K562 (cell line): ENCODE results near the gene CHST1. TPM values are rescaled to one million over a fixed set of nuclear protein-coding genes. Genes with fewer than 3 reads are reported as not detected.

Source experiments
- ASH1L ChIP-seq: fragments of 450-650 bp; IDR thresholded peaks from 2 replicates; pipeline ENCODE4 v1.6.1; 2018; ENCODE audit warnings: borderline replicate concordance, mild to moderate bottlenecking, low read depth; ENCODE audit not compliant: partially characterized antibody
- BRCA1 ChIP-seq, 2 experiments: fragments of 450-650 bp in 1 of 2; sonication (generic) in 1 of 2; formaldehyde crosslinking in 1 of 2; IDR thresholded peaks; 2 replicates each; pipeline versions ENCODE4 v1.5.0 to v1.6.1; 2017 to 2020; ENCODE audit warnings: mild to moderate bottlenecking in 1 of 2, missing genetic modification reagents in 1 of 2
- HCFC1 ChIP-seq: IDR thresholded peaks from 2 replicates; pipeline ENCODE4 v1.6.1; 2012; ENCODE audit warnings: low read depth, low read length, improper control_type of control experiment
- NELFE ChIP-seq: IDR thresholded peaks from 2 replicates; pipeline ENCODE4 v1.6.1; 2011; ENCODE audit warnings: mild to moderate bottlenecking; ENCODE audit not compliant: insufficient read depth, insufficient read length
- PHF8 ChIP-seq: fragments of 200-600 bp; sonication (generic); IDR thresholded peaks from 2 replicates; pipeline ENCODE4 v1.6.1; 2012; ENCODE audit warnings: mixed run types, mild to moderate bottlenecking, inconsistent platforms, low read length, moderate library complexity, borderline replicate concordance
- POLR2B ChIP-seq: fragments of 450-650 bp; IDR thresholded peaks from 2 replicates; pipeline ENCODE4 v1.6.1; 2018; ENCODE audit warnings: low read depth; ENCODE audit not compliant: partially characterized antibody
- RNF2 ChIP-seq: sonication (generic); IDR thresholded peaks from 2 replicates; pipeline ENCODE4 v1.6.1; 2016
- SMAD1 ChIP-seq: fragments of 150-350 bp; IDR thresholded peaks from 2 replicates; pipeline ENCODE4 v1.6.1; 2014; ENCODE audit warnings: low read length, low read depth; ENCODE audit not compliant: partially characterized antibody
- YY1 ChIP-seq, 3 experiments: IDR thresholded peaks; 2 replicates each; pipeline ENCODE4 v1.6.1; 2011; ENCODE audit warnings: low read length in 2 of 3, mild to moderate bottlenecking in 2 of 3, moderate library complexity in 2 of 3, borderline replicate concordance in 1 of 3, control low read depth in 1 of 3, low read depth in 1 of 3; ENCODE audit not compliant: insufficient read depth in 3 of 3, insufficient replicate concordance in 2 of 3, control insufficient read depth in 1 of 3, insufficient read length in 1 of 3; ENCODE audit errors: extremely low read depth in 1 of 3
- ZNF311 ChIP-seq: fragments of 250-450 bp; sonication (Bioruptor Pico); IDR thresholded peaks from 2 replicates; pipeline ENCODE4 v1.4.0; 2020; ENCODE audit warnings: mild to moderate bottlenecking, moderate library complexity
- polyA plus RNA-seq, 8 experiments: library from polyadenylated mRNA; depleted of rRNA in 4 of 8; stranded (reverse) in 5 of 8; unstranded in 3 of 8; fragments of >200 nt; fragmentation: Nextera tagmentation in 2 of 8; fragmentation: Illumina TruSeq in 1 of 8; extraction: Ambion mirVana in 2 of 8; extraction: Trizol in 1 of 8; gene quantifications; 2 replicates each; pipeline versions ENCODE4 v1.2.1 to v1.2.3, GENCODE V29; 2011 to 2014; ENCODE audit warnings: inconsistent platforms in 1 of 8, missing spikeins in 1 of 8
- total RNA-seq, 7 experiments: library from RNA; depleted of rRNA in 6 of 7; stranded (reverse); fragments of >200 nt in 6 of 7; fragmentation: Illumina TruSeq in 2 of 7; extraction: Trizol in 2 of 7; gene quantifications; 2 replicates each; pipeline versions ENCODE4 v1.2.1 to v1.2.3, GENCODE V29; 2011 to 2021; ENCODE audit warnings: low replicate concordance in 1 of 7
- TF ChIP-seq, protein P1 (sequence below): IDR thresholded peaks from 2 replicates; pipeline ENCODE4 v1.6.1; 2011; ENCODE audit warnings: borderline replicate concordance, low read depth, mild to moderate bottlenecking, moderate library complexity, low read length; ENCODE audit not compliant: insufficient read depth, poor library complexity, severe bottlenecking
- TF ChIP-seq, protein P2 (sequence below): fragments of 250-450 bp; sonication (Bioruptor Pico); IDR thresholded peaks from 2 replicates; pipeline ENCODE4 v1.8.0; 2022; ENCODE audit warnings: inconsistent platforms

The CHST1 gene
- total and polyA plus RNA-seq, 9 of the 15 experiments (the other 6 are each of a cell fraction or from before 2014, with no cell fraction given), result 0.04 to 0.32 (median 0.18) TPM; not detected in 4

DNA sequence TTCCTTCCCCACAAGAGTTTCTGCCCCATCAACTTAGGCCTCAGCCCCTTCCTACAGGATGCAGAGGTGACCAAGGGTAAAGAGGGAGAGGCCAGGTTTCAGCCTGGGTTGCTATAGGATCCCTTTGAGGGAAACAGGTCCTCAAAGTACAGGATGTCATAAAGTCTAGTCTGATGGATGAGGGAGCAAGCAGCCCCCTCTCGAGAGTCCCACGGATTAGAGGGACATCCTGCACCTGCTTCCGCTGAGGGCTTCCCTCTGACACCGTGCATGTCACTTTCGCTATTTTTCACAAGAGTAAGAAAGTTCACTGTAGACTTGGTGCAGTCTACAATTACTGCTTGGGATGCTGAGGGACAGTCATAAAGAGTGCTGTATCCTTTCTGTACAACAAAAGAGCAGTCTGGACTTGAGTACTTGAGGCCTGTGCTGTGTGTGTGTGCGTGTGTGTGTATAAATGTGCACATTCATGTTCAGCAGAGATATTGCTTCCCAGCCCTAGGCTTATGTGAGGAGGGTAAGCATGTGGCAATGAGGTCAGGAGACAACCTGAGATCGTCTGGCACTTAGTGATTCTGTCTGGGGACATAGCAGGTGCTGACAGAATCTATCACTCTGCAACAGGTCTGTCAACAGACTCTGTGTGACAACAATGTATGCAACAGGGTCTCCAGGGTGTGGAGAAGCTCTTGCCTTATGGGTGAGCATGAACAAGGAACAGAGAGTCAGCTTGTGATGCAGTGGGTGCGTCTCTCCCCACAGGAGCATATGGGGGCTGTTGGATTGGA, 18.0 kb upstream of the CHST1 start (continued):
- TF ChIP-seq POLR2B (no peak), PHF8 (no peak), HCFC1 (no peak), YY1 (IDR thresholded peaks at IDR 0.05; ENCODE audit: borderline replicate concordance in 1 of 3, control insufficient read depth in 1 of 3, extremely low read depth in 1 of 3, insufficient read depth in 3 of 3, insufficient read length in 1 of 3, insufficient replicate concordance in 2 of 3, low read depth in 1 of 3, low read length in 2 of 3) (no peak), NELFE (no peak), BRCA1 (IDR thresholded peaks at IDR 0.05) (no peak), BRCA1 (CRISPR knock-in tag; IDR thresholded peaks at IDR 0.05) (no peak), RNF2 (no peak), ASH1L (no peak), SMAD1 (no peak), ZNF311 (CRISPR knock-in tag) (no peak)
- TF ChIP-seq, protein P1, sequence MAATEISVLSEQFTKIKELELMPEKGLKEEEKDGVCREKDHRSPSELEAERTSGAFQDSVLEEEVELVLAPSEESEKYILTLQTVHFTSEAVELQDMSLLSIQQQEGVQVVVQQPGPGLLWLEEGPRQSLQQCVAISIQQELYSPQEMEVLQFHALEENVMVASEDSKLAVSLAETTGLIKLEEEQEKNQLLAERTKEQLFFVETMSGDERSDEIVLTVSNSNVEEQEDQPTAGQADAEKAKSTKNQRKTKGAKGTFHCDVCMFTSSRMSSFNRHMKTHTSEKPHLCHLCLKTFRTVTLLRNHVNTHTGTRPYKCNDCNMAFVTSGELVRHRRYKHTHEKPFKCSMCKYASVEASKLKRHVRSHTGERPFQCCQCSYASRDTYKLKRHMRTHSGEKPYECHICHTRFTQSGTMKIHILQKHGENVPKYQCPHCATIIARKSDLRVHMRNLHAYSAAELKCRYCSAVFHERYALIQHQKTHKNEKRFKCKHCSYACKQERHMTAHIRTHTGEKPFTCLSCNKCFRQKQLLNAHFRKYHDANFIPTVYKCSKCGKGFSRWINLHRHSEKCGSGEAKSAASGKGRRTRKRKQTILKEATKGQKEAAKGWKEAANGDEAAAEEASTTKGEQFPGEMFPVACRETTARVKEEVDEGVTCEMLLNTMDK, result no peak
- TF ChIP-seq, protein P2, sequence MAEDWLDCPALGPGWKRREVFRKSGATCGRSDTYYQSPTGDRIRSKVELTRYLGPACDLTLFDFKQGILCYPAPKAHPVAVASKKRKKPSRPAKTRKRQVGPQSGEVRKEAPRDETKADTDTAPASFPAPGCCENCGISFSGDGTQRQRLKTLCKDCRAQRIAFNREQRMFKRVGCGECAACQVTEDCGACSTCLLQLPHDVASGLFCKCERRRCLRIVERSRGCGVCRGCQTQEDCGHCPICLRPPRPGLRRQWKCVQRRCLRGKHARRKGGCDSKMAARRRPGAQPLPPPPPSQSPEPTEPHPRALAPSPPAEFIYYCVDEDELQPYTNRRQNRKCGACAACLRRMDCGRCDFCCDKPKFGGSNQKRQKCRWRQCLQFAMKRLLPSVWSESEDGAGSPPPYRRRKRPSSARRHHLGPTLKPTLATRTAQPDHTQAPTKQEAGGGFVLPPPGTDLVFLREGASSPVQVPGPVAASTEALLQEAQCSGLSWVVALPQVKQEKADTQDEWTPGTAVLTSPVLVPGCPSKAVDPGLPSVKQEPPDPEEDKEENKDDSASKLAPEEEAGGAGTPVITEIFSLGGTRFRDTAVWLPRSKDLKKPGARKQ (CRISPR knock-in tag), result no peak
